ENCODE results near the gene ST3GAL2. TPM values are rescaled to one million over a fixed set of nuclear protein-coding genes. Genes with fewer than 3 reads are reported as not detected.
"Not testable (repeated sequence)": the region's sequence is repeated elsewhere in the genome, so short reads cannot be mapped to it uniquely, and the experiment has no call there.

ST3GAL2 gene
- total RNA-seq, 1 donor from 2014 or later = 57.4 TPM

DNA sequence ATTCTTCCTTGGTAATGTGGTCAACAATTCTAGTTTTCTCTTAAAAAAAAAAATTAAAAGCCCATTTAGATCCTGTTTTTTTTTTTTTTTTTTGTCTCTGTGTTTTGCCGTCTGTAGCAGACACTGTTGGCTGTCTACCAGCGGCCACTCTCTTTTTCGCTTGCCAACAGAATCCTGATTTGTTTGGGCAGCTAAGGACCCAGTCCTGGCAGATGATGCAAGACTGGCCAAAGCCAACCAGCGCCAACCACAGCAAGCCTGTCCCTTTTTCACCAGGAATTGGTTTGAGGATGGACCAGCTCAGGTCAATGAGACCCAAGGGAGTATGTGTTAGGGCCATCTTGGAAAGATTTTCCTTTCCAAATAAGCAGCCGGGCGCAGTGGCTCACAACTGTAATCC is 28.2 kb downstream of the ST3GAL2 start:
- DNase-seq (no peak), ATAC-seq (ENCODE audit: low read depth) (no peak)
- no peak overlapping the region for H3K4me3 Mint-ChIP-seq
- TF ChIP-seq, protein P1, sequence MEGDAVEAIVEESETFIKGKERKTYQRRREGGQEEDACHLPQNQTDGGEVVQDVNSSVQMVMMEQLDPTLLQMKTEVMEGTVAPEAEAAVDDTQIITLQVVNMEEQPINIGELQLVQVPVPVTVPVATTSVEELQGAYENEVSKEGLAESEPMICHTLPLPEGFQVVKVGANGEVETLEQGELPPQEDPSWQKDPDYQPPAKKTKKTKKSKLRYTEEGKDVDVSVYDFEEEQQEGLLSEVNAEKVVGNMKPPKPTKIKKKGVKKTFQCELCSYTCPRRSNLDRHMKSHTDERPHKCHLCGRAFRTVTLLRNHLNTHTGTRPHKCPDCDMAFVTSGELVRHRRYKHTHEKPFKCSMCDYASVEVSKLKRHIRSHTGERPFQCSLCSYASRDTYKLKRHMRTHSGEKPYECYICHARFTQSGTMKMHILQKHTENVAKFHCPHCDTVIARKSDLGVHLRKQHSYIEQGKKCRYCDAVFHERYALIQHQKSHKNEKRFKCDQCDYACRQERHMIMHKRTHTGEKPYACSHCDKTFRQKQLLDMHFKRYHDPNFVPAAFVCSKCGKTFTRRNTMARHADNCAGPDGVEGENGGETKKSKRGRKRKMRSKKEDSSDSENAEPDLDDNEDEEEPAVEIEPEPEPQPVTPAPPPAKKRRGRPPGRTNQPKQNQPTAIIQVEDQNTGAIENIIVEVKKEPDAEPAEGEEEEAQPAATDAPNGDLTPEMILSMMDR (IDR thresholded peaks at IDR 0.05) = no peak
- ChIA-PET CTCF (no interaction called here), POLR2A (interaction anchor here (0.6 to 0.7 kb wide), 2 partner anchors 25 to 78 kb away, joined by 3 read pairs; no protein-coding TSS in a partner anchor)
- H3K4me1 Mint-ChIP-seq = peaks cover 42% of the 10 kb centered on the region
- no peaks in the 10 kb centered on the region for H3K9me3 Mint-ChIP-seq
- peaks cover 6% of the 10 kb centered on the region for H3K27me3 Mint-ChIP-seq
- intact Hi-C loops (cut with micrococcal nuclease) = no loop called here
- H3K36me3 Mint-ChIP-seq (ENCODE audit: low read depth) = peaks cover 16% of the 10 kb centered on the region
- H3K27ac Mint-ChIP-seq = no peak overlapping the region

GRCh38 chr16:70407811-70408274 is 31.1 kb downstream of the ST3GAL2 start:
- no peaks in the 10 kb centered on the region for H3K9me3 Mint-ChIP-seq
- peaks cover 13% of the 10 kb centered on the region for H3K36me3 Mint-ChIP-seq (ENCODE audit: low read depth)
- DNase-seq = no peak
- TF ChIP-seq, protein P1 (IDR thresholded peaks at IDR 0.05) = no peak
- no peak for ATAC-seq (ENCODE audit: low read depth)
- intact Hi-C loops (cut with micrococcal nuclease) = no loop called here
- H3K27ac Mint-ChIP-seq = no peak overlapping the region
- peak overlapping the region; percentile 52 for H3K4me3 Mint-ChIP-seq
- POLR2A ChIA-PET = interaction anchor here (0.5 to 3.2 kb wide), 8 partner anchors 8 to 119 kb away, joined by 4 to 21 read pairs (median 8); partner anchors contain the start of gene ST3GAL2
- peaks cover 61% of the 10 kb centered on the region for H3K4me1 Mint-ChIP-seq
- peaks cover 6% of the 10 kb centered on the region for H3K27me3 Mint-ChIP-seq
- CTCF ChIA-PET = interaction anchor here (1.3 to 1.6 kb wide), 2 partner anchors 11 to 13 kb away, joined by 4 to 5 read pairs; no protein-coding TSS in a partner anchor

GRCh38 chr16:70406104-70406503 is 32.8 kb downstream of the ST3GAL2 start:
- CTCF ChIA-PET = interaction anchor here (1.1 kb wide), 1 partner anchor 24 kb away, joined by 5 read pairs; no protein-coding TSS in a partner anchor
- POLR2A ChIA-PET = interaction anchor here (0.6 to 3.2 kb wide), 6 partner anchors 10 to 117 kb away, joined by 4 to 21 read pairs (median 5); partner anchors contain the start of gene COG4
- ATAC-seq (ENCODE audit: low read depth); intact Hi-C loops (cut with micrococcal nuclease); H3K9me3 Mint-ChIP-seq; H3K27me3 Mint-ChIP-seq; H3K27ac Mint-ChIP-seq; H3K36me3 Mint-ChIP-seq (ENCODE audit: low read depth); H3K4me3 Mint-ChIP-seq; DNase-seq: not testable (repeated sequence)
- peaks cover 65% of the 10 kb centered on the region for H3K4me1 Mint-ChIP-seq

DNA sequence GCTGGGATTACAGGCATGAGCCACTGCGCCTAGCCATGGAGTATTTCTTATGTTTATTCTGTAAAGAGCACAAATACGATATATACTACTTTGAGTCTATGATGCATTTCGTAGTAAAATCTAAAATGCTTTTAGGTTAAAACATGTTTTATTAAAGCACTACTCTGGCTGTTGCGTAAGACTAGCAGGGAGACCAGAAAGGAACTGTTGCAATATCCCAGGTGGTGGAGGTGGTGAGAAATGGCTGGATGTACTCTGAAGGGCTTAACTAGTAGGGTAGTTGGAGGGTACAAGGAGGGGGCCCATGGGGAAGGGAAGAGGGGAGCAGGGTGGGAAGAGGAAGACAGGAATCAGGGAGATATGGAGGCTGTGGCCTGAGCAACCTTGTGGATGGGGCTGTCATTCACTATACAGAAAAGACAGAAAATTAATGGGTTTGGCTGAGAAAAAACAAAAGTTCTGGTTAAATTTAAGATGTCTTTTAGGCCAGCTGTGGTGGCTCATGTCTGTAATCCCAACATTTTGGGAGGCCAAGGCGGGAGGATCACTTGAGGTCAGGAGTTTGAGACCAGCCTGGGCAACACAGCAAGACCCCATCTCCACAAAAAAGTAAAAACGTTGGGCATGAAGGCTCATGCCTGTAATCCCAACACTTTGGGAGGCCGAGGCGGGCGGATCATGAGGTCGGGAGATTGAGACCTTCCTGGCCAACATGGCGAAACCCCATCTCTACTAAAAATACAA is 35.8 kb downstream of the ST3GAL2 start:
- ChIA-PET CTCF (interaction anchor here (1.0 to 1.2 kb wide), 3 partner anchors 9 to 30 kb away, joined by 3 read pairs; no protein-coding TSS in a partner anchor), POLR2A (interaction anchor here (1.0 to 2.4 kb wide), 8 partner anchors 14 to 51 kb away, joined by 3 to 16 read pairs (median 6); partner anchors contain the start of gene FCSK)
- Mint-ChIP-seq H3K4me3 (no peak overlapping the region), H3K36me3 (ENCODE audit: low read depth) (peaks cover 18% of the 10 kb centered on the region), H3K27me3 (peaks cover 6% of the 10 kb centered on the region), H3K9me3 (no peaks in the 10 kb centered on the region), H3K27ac (no peak overlapping the region), H3K4me1 (peaks cover 53% of the 10 kb centered on the region)
- intact Hi-C loops (cut with micrococcal nuclease) = no loop called here
- ATAC-seq (ENCODE audit: low read depth) (no peak), DNase-seq (no peak)
- TF ChIP-seq, protein P1 (IDR thresholded peaks at IDR 0.05) = no peak

DNA sequence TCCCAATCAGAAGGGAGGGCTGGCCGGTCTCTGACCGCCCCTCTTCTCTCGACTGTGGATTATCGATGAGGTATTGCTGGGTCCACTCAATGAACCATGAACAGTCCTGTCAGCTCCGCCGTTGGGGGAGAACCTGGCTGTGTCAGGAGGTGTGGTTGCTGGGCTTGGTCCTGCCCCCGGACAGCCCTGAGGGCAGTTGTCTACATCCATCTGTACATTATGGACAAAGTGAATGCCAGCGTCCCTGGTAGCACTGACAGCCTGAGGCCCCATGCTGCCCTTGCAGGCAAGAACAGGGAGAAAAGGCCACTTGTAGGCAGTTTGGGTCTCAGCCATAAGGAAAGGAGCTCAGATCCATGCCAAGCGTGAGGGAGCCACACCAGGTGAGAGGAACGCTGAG is 38.9 kb downstream of the ST3GAL2 start:
- CTCF ChIA-PET = interaction anchor here (0.7 kb wide), 1 partner anchor 51 kb away, joined by 3 read pairs; no protein-coding TSS in a partner anchor
- Mint-ChIP-seq H3K36me3 (ENCODE audit: low read depth) (peaks cover 29% of the 10 kb centered on the region), H3K9me3 (no peaks in the 10 kb centered on the region), H3K4me3 (no peak overlapping the region), H3K27me3 (no peaks in the 10 kb centered on the region), H3K27ac (no peak overlapping the region), H3K4me1 (peaks cover 29% of the 10 kb centered on the region)
- DNase-seq = no peak
- TF ChIP-seq, protein P1 (IDR thresholded peaks at IDR 0.05) = no peak
- intact Hi-C loops (cut with micrococcal nuclease) = no loop called here
- no peak for ATAC-seq (ENCODE audit: low read depth)
- POLR2A ChIA-PET = interaction anchor here (1.0 to 3.5 kb wide), 2 partner anchors 20 to 38 kb away, joined by 3 to 20 read pairs; no protein-coding TSS in a partner anchor

Measured in activated B cell treated with CpG ODN at 0.5 μM for 24 hours (primary cell).